Measurements from ENCODE around the gene NUDT4B.
"Not testable (repeated sequence)": the region's sequence is repeated elsewhere in the genome, so short reads cannot be mapped to it uniquely, and the experiment has no call there.

NUDT4B gene

GRCh38 chr1:148743200-148743599, 5.4 kb upstream of the NUDT4B start:
- DNase-seq, result not testable (repeated sequence)

- DNase-seq, result not testable (repeated sequence)
Measured at GRCh38 chr1:148743726-148744720, 4.6 kb upstream of the NUDT4B start.

- not testable (repeated sequence) for DNase-seq
Measured at GRCh38 chr1:148749335-148749681, 734 bp downstream of the NUDT4B start.

GRCh38 chr1:148756231-148756630, 7.7 kb downstream of the NUDT4B start:
- not testable (repeated sequence) for DNase-seq

- not testable (repeated sequence) for DNase-seq
Measured at GRCh38 chr1:148757446-148757845, 8.9 kb downstream of the NUDT4B start.

GRCh38 chr1:148758412-148758811, 9.8 kb downstream of the NUDT4B start:
- DNase-seq, result not testable (repeated sequence)

- not testable (repeated sequence) for DNase-seq
Measured at GRCh38 chr1:148758925-148759324, 10.4 kb downstream of the NUDT4B start.

GRCh38 chr1:148759749-148760148, 11.2 kb downstream of the NUDT4B start:
- not testable (repeated sequence) for DNase-seq

- not testable (repeated sequence) for DNase-seq
Measured at GRCh38 chr1:148760206-148760605, 11.6 kb downstream of the NUDT4B start.

- not testable (repeated sequence) for DNase-seq
Measured at GRCh38 chr1:148761360-148761759, 12.8 kb downstream of the NUDT4B start.

GRCh38 chr1:148765238-148766019, 16.9 kb downstream of the NUDT4B start:
- not testable (repeated sequence) for DNase-seq

- not testable (repeated sequence) for DNase-seq
Measured at GRCh38 chr1:148768541-148768940, 20.0 kb downstream of the NUDT4B start.

- not testable (repeated sequence) for DNase-seq
Measured at GRCh38 chr1:148769495-148769894, 20.9 kb downstream of the NUDT4B start.

- not testable (repeated sequence) for DNase-seq
Measured at GRCh38 chr1:148773690-148774089, 25.1 kb downstream of the NUDT4B start.

- not testable (repeated sequence) for DNase-seq
Measured at GRCh38 chr1:148774102-148774501, 25.5 kb downstream of the NUDT4B start.

GRCh38 chr1:148775263-148775662, 26.7 kb downstream of the NUDT4B start:
- not testable (repeated sequence) for DNase-seq

GRCh38 chr1:148777649-148778048, 29.1 kb downstream of the NUDT4B start:
- not testable (repeated sequence) for DNase-seq

- DNase-seq, result not testable (repeated sequence)
Measured at GRCh38 chr1:148780404-148780803, 31.8 kb downstream of the NUDT4B start.

- DNase-seq, result not testable (repeated sequence)
Measured at GRCh38 chr1:148791543-148792099, 43.0 kb downstream of the NUDT4B start.

GRCh38 chr1:148793762-148794332, 45.3 kb downstream of the NUDT4B start:
- DNase-seq, result not testable (repeated sequence)

Measured in GOT3 (cell line).